IMR-90 (cell line): ENCODE measurements around the gene LRP3. TPM values are rescaled to one million over a fixed set of nuclear protein-coding genes. Genes with fewer than 3 reads are reported as not detected.

Experiments used
- ATAC-seq: fragments of 200-7000 bp; cut with Tn5 transposase; 2 replicates; pipeline ENCODE4 v1.9.1; 2020; ENCODE audit warnings: low read depth, mild to moderate bottlenecking, moderate library complexity
- BruUV-seq: library from RNA; stranded (reverse); fragments of 400-500 nt; replicated peaks from 2 replicates; lab custom pipeline; 2021; lab: Mats Ljungman, UMichigan
- CTCF ChIA-PET: fragments of 300-600 bp; formaldehyde crosslinking; extraction: SDS; loops from one replicate; lab custom pipeline; 2021; ENCODE audit warnings: antibody characterized with exemption; lab: Yijun Ruan, JAX
- POLR2A ChIA-PET: fragments of 300-600 bp; sonication (Branson Sonifier 250); formaldehyde crosslinking; loops from one replicate; lab custom pipeline; 2022; ENCODE audit warnings: antibody characterized with exemption; ENCODE audit not compliant: unreplicated experiment; lab: Charles Lee
- DNase-seq: peaks from one replicate; pipeline ENCODE4 v3.0.0; 2013
- H2AFZ ChIP-seq: replicated peaks from 2 replicates; pipeline ENCODE3; 2013; ENCODE audit warnings: low read length, mild to moderate bottlenecking; ENCODE audit not compliant: poor library complexity
- H2AK5ac ChIP-seq: 2 replicates; pipeline ENCODE4 v1.6.1; 2013; ENCODE audit warnings: low read depth, low read length, inconsistent platforms
- H2AK9ac ChIP-seq: replicated peaks from 2 replicates; pipeline ENCODE3; 2013; ENCODE audit warnings: mild to moderate bottlenecking, low read depth, low read length, moderate library complexity; ENCODE audit not compliant: poor library complexity
- H2BK120ac ChIP-seq: 2 replicates; pipeline ENCODE4 v1.6.1; 2013; ENCODE audit warnings: low read depth, low read length, inconsistent platforms
- H2BK15ac ChIP-seq: 3 replicates; pipeline ENCODE4 v1.6.1; 2013; ENCODE audit warnings: low read depth, low read length, inconsistent platforms
- H2BK20ac ChIP-seq: 2 replicates; pipeline ENCODE4 v1.6.1; 2013; ENCODE audit warnings: low read depth, mild to moderate bottlenecking, inconsistent platforms, low read length, moderate library complexity
- H2BK5ac ChIP-seq: 2 replicates; pipeline ENCODE4 v1.6.1; 2013; ENCODE audit warnings: mild to moderate bottlenecking, low read depth, low read length, inconsistent platforms; ENCODE audit not compliant: poor library complexity, severe bottlenecking
- H3K14ac ChIP-seq: replicated peaks from 2 replicates; pipeline ENCODE4 v1.6.1; 2013; ENCODE audit warnings: low read depth, low read length, inconsistent platforms
- H3K18ac ChIP-seq: 2 replicates; pipeline ENCODE4 v1.6.1; 2013; ENCODE audit warnings: low read depth, low read length, control low read depth
- H3K23ac ChIP-seq: 2 replicates; pipeline ENCODE4 v1.6.1; 2013; ENCODE audit warnings: low read depth, low read length, inconsistent platforms
- H3K27ac ChIP-seq: 2 replicates; pipeline ENCODE4 v1.5.1; 2013; ENCODE audit warnings: mild to moderate bottlenecking, control low read depth, low read length; ENCODE audit not compliant: insufficient read depth
- H3K27me3 ChIP-seq: 2 replicates; pipeline ENCODE4 v1.6.1; 2013; ENCODE audit warnings: low read length; ENCODE audit not compliant: control insufficient read depth, insufficient read depth
- H3K36me3 ChIP-seq: 2 replicates; pipeline ENCODE4 v1.6.1; 2013; ENCODE audit warnings: low read length, mixed read lengths; ENCODE audit not compliant: control insufficient read depth, insufficient read depth
- H3K4ac ChIP-seq: 2 replicates; pipeline ENCODE4 v1.6.1; 2013; ENCODE audit warnings: low read depth, low read length, inconsistent platforms
- H3K4me1 ChIP-seq: 2 replicates; pipeline ENCODE4 v1.6.1; 2013; ENCODE audit warnings: low read length, mixed read lengths; ENCODE audit not compliant: control insufficient read depth, insufficient read depth
- H3K4me2 ChIP-seq: 2 replicates; pipeline ENCODE4 v1.6.1; 2013; ENCODE audit warnings: low read depth, mild to moderate bottlenecking, control low read depth, low read length, moderate library complexity
- H3K4me3 ChIP-seq: 2 replicates; pipeline ENCODE4 v1.5.1; 2013; ENCODE audit warnings: low read depth, mild to moderate bottlenecking, control low read depth, low read length, moderate library complexity; ENCODE audit not compliant: insufficient read depth
- H3K56ac ChIP-seq: 2 replicates; pipeline ENCODE4 v1.6.1; 2013; ENCODE audit warnings: low read length, inconsistent platforms; ENCODE audit not compliant: insufficient read depth; ENCODE audit errors: extremely low read depth
- H3K79me1 ChIP-seq, 2 experiments: 2 replicates each; pipeline ENCODE4 v1.6.1; 2013; ENCODE audit warnings: low read length in 2 of 2, inconsistent platforms in 1 of 2, low read depth in 1 of 2
- H3K9ac ChIP-seq: 2 replicates; pipeline ENCODE4 v1.6.1; 2013; ENCODE audit warnings: low read depth, low read length, control low read depth
- H3K9me1 ChIP-seq: 2 replicates; pipeline ENCODE4 v1.6.1; 2013; ENCODE audit warnings: low read length, inconsistent platforms; ENCODE audit not compliant: insufficient read depth
- H3K9me3 ChIP-seq: 2 replicates; pipeline ENCODE4 v1.6.1; 2013; ENCODE audit warnings: low read length; ENCODE audit not compliant: control insufficient read depth, insufficient read depth
- H4K20me1 ChIP-seq: 2 replicates; pipeline ENCODE4 v1.6.1; 2013; ENCODE audit warnings: low read length, inconsistent platforms; ENCODE audit not compliant: insufficient read depth
- H4K5ac ChIP-seq: 2 replicates; pipeline ENCODE4 v1.6.1; 2013; ENCODE audit warnings: mild to moderate bottlenecking, low read depth, low read length, control low read depth
- H4K8ac ChIP-seq, 2 experiments: 2 replicates each; pipeline ENCODE4 v1.6.1; 2013; ENCODE audit warnings: low read depth in 2 of 2, low read length in 2 of 2, control low read depth in 1 of 2, inconsistent platforms in 1 of 2
- H4K91ac ChIP-seq: 2 replicates; pipeline ENCODE4 v1.6.1; 2013; ENCODE audit warnings: low read depth, low read length, inconsistent platforms; ENCODE audit not compliant: insufficient read depth
- CEBPB ChIP-seq: IDR thresholded peaks from 2 replicates; pipeline ENCODE4 v1.6.1; 2012; ENCODE audit warnings: low read depth, low read length, improper control_type of control experiment
- MXI1 ChIP-seq: IDR thresholded peaks from 2 replicates; pipeline ENCODE4 v1.6.1; 2012; ENCODE audit warnings: low read depth, mild to moderate bottlenecking, low read length, moderate library complexity, borderline replicate concordance
- WGBS, 2 experiments: methylation state at CpG; one replicate each; pipeline versions ENCODE4 v1.1.5 to v1.1.7; 2013; ENCODE audit warnings: missing lambda C conversion rate in 2 of 2; ENCODE audit not compliant: insufficient read length in 1 of 2; ENCODE audit errors: extremely low coverage in 2 of 2; 5-methylcytosine and 5-hydroxymethylcytosine counted together
- dilution Hi-C: fragments of 300-500 bp; cut with HindIII; formaldehyde crosslinking; loops from one replicate; pipeline ENCODE4 v1.14.3; 2018; ENCODE audit warnings: low sequenced_read_pairs; ENCODE audit not compliant: unreplicated experiment
- in situ Hi-C: fragments of 300-500 bp; cut with MboI; formaldehyde crosslinking; loops from 3 replicates; pipeline ENCODE4 v1.14.3; 2019; ENCODE audit warnings: low sequenced_read_pairs, inconsistent platforms, mixed read lengths
- intact Hi-C: fragments of 100-400 bp; cut with micrococcal nuclease; formaldehyde crosslinking; loops from 2 replicates; pipeline ENCODE4 v1.10.0; 2022
- polyA plus RNA-seq, 3 experiments: library from polyadenylated mRNA; depleted of rRNA; stranded (reverse); fragments of >200 nt; gene quantifications; 2 replicates each; pipeline ENCODE4 v1.2.3, GENCODE V29; 2012; ENCODE audit warnings: low replicate concordance in 1 of 3
- total RNA-seq: library from RNA; depleted of rRNA; stranded (reverse); fragments of >200 nt; gene quantifications from 2 replicates; pipeline ENCODE4 v1.2.3, GENCODE V29; 2012
- TF ChIP-seq, protein P1 (sequence below): fragments of 150-350 bp; IDR thresholded peaks from 2 replicates; pipeline ENCODE4 v1.6.1; 2017; ENCODE audit warnings: mild to moderate bottlenecking, antibody characterized with exemption, low read length, low read depth

LRP3 gene
- total and polyA plus RNA-seq, 2 of the 4 experiments (the other 2 are of a cell fraction), result 8.4 to 20.2 TPM

GRCh38 chr19:33171222-33171795, 22.8 kb upstream of the LRP3 start:
- H2BK20ac ChIP-seq, result peak overlapping the region; percentile 30; the same call in 1 of the 2 replicates
- no peak overlapping the region for H3K18ac ChIP-seq
- H2AK9ac ChIP-seq, result no peak overlapping the region
- ChIA-PET CTCF (interaction anchor here (1.2 kb wide), 1 partner anchor 13 kb away, joined by 5 read pairs; no protein-coding TSS in a partner anchor), POLR2A (no interaction called here)
- no peak overlapping the region for H4K5ac ChIP-seq
- H4K8ac ChIP-seq, result no peak overlapping the region
- peaks cover 12% of the 10 kb centered on the region; the same call in 1 of the 2 replicates for H3K9me1 ChIP-seq
- H3K27ac ChIP-seq, result no peak overlapping the region
- H3K4ac ChIP-seq, result no peak overlapping the region
- no peak overlapping the region for H4K91ac ChIP-seq
- intact Hi-C loops (no loop called here), dilution Hi-C loops (no loop called here), in situ Hi-C loops (no loop called here)
- H3K4me3 ChIP-seq, result no peak overlapping the region
- no peaks in the 10 kb centered on the region for H3K9me3 ChIP-seq
- peaks cover 10 to 21% of the 10 kb centered on the region in 2 experiments for H3K79me1 ChIP-seq
- no CpG with 5 or more reads among the region's 1 CpG for WGBS, 2 experiments
- H3K4me2 ChIP-seq, result no peak overlapping the region
- H4K20me1 ChIP-seq, result peaks cover 3% of the 10 kb centered on the region; the same call in 1 of the 2 replicates
- no peak overlapping the region for H3K56ac ChIP-seq
- H3K9ac ChIP-seq, result no peak overlapping the region
- no peak overlapping the region for H2BK15ac ChIP-seq
- no peak for ATAC-seq
- no peak overlapping the region for H2AFZ ChIP-seq
- no peaks in the 10 kb centered on the region for H3K27me3 ChIP-seq
- H3K36me3 ChIP-seq, result no peaks in the 10 kb centered on the region
- H2BK120ac ChIP-seq, result no peak overlapping the region
- H3K23ac ChIP-seq, result no peak overlapping the region
- H3K14ac ChIP-seq, result no peak overlapping the region
- no peak overlapping the region for H2AK5ac ChIP-seq
- H2BK5ac ChIP-seq, result peak overlapping the region; percentile 12
- DNase-seq, result no peak
- peaks cover 8% of the 10 kb centered on the region for H3K4me1 ChIP-seq
- no TSS peak for BruUV-seq
- TF ChIP-seq CEBPB, result no peak
- no peak for TF ChIP-seq MXI1
- TF ChIP-seq, protein P1, sequence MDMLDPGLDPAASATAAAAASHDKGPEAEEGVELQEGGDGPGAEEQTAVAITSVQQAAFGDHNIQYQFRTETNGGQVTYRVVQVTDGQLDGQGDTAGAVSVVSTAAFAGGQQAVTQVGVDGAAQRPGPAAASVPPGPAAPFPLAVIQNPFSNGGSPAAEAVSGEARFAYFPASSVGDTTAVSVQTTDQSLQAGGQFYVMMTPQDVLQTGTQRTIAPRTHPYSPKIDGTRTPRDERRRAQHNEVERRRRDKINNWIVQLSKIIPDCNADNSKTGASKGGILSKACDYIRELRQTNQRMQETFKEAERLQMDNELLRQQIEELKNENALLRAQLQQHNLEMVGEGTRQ, result no peak
